GM21723 (cell line): Measurements from ENCODE around the gene RPN1.
"Not testable (repeated sequence)": the region's sequence is repeated elsewhere in the genome, so short reads cannot be mapped to it uniquely, and the experiment has no call there.

Experiments
- ATAC-seq: cut with Tn5 transposase; IDR thresholded peaks from one replicate; pipeline ENCODE4 v1.9.1; 2021; ENCODE audit warnings: mild to moderate bottlenecking, moderate library complexity; ENCODE audit not compliant: unreplicated experiment

RPN1 gene

DNA sequence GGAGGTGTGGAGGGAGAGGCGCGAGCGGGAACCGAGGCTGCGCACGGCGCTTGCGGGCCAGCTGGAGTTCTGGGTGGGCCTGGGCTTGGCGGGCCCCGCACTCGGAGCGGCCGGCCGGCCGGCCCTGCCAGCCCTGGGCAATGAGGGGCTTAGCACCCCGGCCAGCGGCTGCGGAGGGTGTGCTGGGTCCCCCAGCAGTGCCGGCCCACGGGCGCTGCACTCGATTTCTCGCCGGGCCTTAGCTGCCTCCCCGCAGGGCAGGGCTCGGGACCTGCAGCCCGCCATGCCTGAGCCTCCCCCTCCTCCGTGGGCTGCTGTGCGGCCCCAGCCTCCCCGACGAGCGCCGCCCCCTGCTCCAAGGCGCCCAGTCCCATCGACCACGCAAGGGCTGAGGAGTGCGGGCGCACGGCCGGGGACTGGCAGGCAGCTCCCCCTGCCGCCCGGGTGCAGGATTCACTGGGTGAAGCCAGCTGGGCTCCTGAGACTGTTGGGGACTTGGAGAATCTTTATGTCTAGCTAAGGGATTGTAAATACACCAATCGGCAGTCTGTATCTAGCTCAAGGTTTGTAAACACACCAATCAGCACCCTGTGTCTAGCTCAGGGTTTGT is 2.9 kb upstream of the RPN1 start:
- not testable (repeated sequence) for ATAC-seq

DNA sequence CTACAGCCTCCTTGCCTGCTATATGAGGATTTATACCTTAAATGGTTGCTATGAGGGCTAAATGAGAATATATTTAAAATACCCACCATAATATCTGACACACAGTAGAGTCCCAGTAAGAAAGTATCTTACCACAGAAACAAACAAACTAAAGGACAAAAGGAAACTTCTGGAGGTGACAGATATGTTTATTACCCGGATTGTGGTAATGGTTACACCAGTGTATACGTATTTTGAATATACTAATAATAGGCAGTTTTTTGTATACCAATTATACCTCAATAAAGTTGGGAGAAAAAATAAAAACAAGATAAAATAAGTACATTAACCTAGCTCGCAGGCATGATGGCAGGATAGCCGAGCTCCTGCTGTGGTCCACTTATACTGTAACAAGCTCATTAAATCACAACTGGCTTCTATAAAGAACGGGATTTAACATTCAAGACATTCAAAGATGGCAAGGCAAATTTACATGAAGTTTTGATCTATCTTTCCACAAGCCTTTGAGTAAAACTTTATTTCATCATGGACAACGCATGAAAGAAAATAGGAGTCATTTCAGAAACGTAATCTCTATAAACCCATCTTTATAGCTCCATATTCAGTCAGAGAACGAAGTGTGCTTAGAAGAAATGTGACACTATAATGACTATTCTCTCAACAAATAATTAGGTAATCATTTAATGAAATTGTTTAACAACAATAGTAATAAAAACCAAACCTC is 1.5 kb downstream of the RPN1 start:
- no peak for ATAC-seq

DNA sequence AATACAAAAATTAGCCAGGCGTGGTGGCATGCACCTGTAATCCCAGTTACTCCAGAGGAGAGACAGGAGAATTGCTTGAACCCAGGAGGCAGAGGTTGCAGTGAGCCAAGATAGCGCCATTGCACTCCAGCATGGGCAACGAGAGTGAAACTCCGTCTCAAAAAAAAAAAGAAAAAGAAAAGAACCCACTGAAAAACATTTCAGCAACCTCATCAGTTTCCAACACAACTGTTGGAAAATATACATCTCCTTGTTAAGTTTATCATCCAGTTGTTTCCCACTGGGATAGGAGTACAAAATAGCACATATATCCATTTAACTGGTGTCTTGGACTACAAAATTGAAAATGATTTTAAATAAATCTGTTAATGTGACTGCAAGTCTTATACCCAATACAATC is 2.2 kb downstream of the RPN1 start:
- ATAC-seq = no peak

DNA sequence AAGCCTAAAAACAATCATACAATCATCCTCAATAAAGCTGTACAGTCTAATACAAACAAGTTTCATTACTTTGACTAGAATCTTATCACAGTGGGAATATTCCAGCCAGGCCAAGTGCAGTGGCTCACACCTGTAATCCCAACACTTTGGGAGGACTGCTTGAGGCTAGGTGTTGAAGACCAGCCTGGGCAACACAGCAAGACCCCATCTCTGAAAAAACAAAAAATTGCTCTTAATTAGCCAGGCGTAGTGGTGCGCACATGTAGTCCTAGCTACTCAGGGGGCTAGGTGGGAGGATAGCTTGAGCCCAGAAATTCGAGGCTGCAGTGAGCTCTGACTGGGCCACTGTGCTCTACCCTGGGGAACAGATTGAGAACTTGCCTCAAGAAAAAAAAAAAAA is 3.3 kb downstream of the RPN1 start:
- no peak for ATAC-seq

- no peak for ATAC-seq
Measured at GRCh38 chr3:128634075-128634611, 16.5 kb downstream of the RPN1 start.

GRCh38 chr3:128632301-128632700 is 18.3 kb downstream of the RPN1 start:
- no peak for ATAC-seq

DNA sequence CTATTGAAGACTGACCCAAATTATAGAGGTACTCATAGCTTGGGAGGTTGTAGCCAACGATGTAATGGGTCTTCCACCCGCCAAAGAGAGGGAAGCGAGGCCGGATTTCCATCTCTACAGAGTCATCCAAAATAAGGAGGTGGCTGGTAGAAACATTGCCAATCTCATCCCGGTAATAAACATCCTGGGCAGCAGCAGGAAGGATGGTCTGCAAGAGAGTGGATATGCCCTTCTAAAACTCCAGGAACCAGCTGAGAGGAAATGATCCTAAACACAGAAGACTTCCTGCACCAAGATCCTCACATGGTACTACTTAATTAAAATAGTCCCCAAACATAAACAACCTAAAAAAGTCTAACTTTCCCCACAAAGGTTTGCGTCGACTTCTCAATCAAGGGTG is 20.7 kb downstream of the RPN1 start:
- ATAC-seq = no peak

GRCh38 chr3:128625409-128625945 is 25.1 kb downstream of the RPN1 start:
- ATAC-seq = no peak

DNA sequence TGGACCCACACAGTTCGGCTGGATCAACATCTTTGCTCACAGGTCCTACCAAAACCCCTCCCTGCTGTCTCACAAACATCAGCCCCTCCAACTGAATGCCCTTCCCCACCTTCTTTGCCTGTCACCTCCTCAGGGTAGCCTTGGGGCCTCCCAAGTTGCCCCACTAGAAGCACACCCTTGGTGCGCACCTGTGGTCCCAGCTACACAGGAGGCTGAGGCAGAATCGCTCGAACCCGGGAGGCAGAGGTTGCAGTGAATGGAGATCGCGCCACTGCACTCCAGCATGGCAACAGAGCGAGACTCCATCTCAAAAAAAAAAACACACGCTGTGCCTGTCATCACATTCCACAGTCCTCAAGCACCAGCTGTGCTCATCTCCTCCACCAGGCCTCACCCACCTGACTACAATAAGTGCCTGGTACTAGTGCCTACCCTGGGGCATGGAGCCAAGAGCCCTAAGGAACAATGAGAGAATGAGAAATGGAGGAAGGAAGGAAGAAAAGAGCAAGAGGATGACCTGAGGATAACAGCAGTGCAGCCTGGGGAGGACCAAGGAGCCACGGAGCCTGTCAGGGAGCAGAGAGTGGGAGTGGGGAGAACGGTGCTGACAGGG is 26.0 kb downstream of the RPN1 start:
- no peak for ATAC-seq

- ATAC-seq = no peak
Measured at GRCh38 chr3:128623762-128624176, 26.8 kb downstream of the RPN1 start.

GRCh38 chr3:128621931-128622330 is 28.7 kb downstream of the RPN1 start:
- no peak for ATAC-seq

DNA sequence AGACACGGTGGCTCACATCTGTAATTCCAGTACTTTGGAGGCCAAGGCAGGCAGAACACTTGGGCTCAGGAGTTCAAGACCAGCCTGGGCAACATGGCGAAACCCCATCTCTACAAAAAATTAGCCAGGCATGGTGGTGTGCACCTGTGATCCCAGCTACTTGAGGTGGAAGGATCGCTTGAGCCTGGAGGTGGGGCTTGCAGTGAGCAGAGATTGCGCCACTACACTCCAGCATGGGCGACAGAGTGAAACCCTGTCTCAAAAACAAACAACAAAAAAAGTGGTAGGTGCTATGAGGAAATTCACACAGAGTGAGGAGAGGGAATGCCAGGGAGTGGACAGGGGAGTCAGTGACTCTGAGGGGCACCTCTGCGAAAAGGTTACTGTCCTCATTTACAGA is 29.4 kb downstream of the RPN1 start:
- no peak for ATAC-seq

DNA sequence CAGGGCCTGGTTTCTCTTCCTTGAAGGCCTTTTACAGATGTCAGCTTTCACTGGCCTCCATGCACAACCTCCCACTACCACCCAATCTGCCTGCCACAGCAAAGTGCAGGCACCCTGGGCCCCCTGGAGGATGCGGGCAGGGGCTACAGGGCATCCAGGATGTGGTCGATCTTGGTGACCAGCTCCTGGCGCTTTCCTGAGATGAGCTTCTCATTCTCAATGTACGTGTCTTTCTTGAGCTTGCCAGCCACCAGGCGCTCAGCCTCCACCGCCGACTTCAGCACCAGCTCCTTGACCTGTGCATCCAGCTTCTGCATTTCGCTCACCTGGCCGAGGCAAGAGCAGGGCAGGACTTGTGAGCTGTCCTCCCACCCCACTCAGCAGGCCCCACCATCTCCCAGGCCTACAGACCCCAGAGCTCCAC is 30.3 kb downstream of the RPN1 start:
- ATAC-seq = no peak

DNA sequence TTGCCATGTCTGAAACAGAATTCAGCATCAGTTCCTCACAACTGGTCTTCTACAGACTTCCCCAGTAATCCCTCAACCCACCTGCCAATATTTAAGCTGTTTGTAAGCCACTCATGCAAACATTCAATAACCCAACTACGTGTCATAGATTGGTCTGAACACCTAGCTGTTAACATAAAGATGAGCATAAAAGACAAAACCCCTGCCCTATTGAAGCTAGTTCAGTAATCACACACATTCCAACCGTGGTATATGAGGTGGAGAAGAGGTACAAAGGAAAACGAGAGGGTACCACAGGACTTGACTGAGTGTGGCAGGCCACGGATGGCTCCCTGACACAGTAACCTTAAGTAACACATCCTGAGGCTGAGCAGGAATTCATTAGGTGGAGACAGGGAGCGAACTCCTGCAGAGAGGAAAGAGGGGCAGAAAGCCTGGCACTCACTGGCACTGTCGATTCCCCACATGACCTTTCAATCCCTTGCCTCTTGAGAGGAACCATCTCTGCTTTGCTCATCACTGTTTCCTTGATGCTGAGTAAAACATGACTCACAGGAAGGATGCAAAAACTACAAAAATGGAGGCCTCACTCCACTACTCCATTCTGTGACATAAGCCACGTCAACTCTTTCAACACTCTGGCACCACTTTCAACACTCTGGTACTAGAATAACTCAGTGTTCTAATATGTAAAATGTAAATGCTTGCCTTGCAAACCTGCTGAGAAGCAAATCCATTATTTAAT is 31.3 kb downstream of the RPN1 start:
- no peak for ATAC-seq

- ATAC-seq = no peak
Measured at GRCh38 chr3:128618398-128618726, 32.3 kb downstream of the RPN1 start.

DNA sequence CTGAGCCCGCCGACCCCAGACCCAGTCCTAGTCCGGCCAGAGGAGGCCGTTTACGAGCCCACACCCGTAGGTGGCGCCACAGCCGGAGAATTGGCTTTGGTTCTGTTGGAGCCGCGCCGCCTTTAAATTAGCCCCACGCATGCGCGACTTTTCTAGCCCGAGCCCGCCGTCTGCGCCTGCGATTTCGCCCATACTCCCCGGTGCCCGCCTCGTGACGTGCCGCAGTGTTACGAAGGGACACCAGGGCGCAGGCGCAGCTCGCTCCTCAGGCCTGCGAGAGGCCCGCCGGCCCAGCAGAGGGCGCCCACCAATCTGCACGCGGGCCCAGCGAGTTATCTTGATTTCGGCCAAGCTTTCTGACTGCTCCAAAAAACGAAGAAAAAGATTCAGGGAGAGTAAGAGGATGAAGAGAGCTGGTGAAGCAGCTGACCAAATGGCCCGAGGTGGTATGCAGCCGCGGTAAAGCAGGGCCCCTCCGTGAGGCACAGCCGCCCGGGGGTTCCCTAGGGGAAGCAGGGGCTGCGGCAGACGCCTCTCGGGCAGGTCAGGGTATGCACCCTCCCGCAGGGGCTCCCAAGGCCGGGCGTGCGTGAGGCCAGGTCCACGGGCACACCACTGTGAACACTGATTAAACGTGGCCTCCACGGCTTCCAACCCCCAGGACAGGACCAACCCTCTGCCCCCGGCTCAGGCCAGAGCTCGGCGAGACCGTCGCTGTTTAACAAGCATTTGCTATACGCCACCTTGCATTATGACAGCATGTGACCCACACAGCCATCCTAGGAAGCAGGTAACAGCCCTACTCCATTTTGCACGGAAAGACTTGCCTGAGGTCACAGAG is 32.8 kb downstream of the RPN1 start:
- ATAC-seq = peak; percentile 84

DNA sequence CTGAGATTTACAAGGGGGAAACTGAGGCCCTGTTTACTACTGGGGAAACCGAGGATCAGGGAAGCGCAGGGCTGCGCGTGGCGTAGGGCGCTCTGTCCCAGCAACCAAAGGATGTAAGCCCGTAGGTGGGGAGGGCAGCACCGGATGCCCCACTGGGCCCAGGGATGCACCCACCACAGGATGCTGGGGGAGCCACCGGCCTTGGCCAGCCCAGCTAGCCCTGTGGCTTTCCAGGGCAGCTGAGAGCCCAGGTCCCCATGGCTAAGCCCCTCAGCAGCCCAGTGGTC is 33.4 kb downstream of the RPN1 start:
- ATAC-seq = no peak

- ATAC-seq = no peak
Measured at GRCh38 chr3:128616516-128617269, 33.9 kb downstream of the RPN1 start.

DNA sequence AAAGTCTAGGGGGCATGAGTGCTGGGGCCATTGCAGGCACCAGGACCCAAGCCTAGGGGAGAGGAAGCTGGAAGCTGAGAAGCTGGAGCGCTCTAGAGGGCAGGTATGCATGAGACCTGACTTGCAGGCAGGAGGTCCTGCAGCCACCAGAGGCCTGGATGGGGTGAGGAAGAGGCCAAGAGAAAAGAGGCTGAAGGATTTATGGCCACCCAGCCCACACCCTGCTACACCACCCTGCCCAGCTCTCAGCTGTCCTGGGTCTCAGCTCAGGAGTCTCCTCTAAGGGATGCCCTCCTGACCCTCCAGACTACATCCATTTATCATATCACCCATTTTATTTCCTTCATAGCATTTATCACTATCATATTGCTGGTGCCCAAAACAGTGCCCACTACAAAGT is 36.5 kb downstream of the RPN1 start:
- no peak for ATAC-seq
